Mesendoderm (in vitro differentiated cells): ENCODE measurements around the gene CNTN4.

Experiments
- DNase-seq: peaks from one replicate; pipeline ENCODE4 v3.0.0; 2013
- H2AK5ac ChIP-seq: 2 replicates; pipeline ENCODE4 v1.6.1; 2013; ENCODE audit warnings: low read length, inconsistent platforms
- H2BK120ac ChIP-seq: 2 replicates; pipeline ENCODE4 v1.6.1; 2013; ENCODE audit warnings: low read depth, mild to moderate bottlenecking, low read length, moderate library complexity, mixed read lengths
- H2BK15ac ChIP-seq: replicated peaks from 2 replicates; pipeline ENCODE4 v1.6.1; 2013; ENCODE audit warnings: low read depth, mild to moderate bottlenecking, moderate library complexity
- H2BK5ac ChIP-seq: 2 replicates; pipeline ENCODE4 v1.6.1; 2013; ENCODE audit warnings: low read length, inconsistent platforms
- H3K18ac ChIP-seq: 2 replicates; pipeline ENCODE4 v1.6.1; 2013; ENCODE audit warnings: mild to moderate bottlenecking, low read length, mixed read lengths
- H3K23ac ChIP-seq: one replicate; pipeline ENCODE4 v1.6.1; 2013; ENCODE audit warnings: low read length
- H3K27ac ChIP-seq: 2 replicates; pipeline ENCODE4 v1.5.1; 2013; ENCODE audit warnings: low read depth, mild to moderate bottlenecking, inconsistent platforms, low read length, moderate library complexity
- H3K27me3 ChIP-seq: 2 replicates; pipeline ENCODE4 v1.6.1; 2013; ENCODE audit warnings: low read length, control low read depth, mild to moderate bottlenecking, inconsistent platforms; ENCODE audit not compliant: insufficient read depth, poor library complexity
- H3K36me3 ChIP-seq: 2 replicates; pipeline ENCODE4 v1.6.1; 2013; ENCODE audit warnings: low read length, inconsistent platforms; ENCODE audit not compliant: control insufficient read depth, insufficient read depth
- H3K4ac ChIP-seq: one replicate; pipeline ENCODE4 v1.6.1; 2013; ENCODE audit warnings: low read depth, mild to moderate bottlenecking, low read length, moderate library complexity
- H3K4me1 ChIP-seq: 2 replicates; pipeline ENCODE4 v1.6.1; 2013; ENCODE audit warnings: low read depth, low read length, inconsistent platforms; ENCODE audit not compliant: control insufficient read depth
- H3K4me2 ChIP-seq: 2 replicates; pipeline ENCODE4 v1.6.1; 2013; ENCODE audit warnings: low read length
- H3K4me3 ChIP-seq: 2 replicates; pipeline ENCODE4 v1.5.1; 2013; ENCODE audit warnings: mild to moderate bottlenecking, low read length
- H3K56ac ChIP-seq: one replicate; pipeline ENCODE4 v1.6.1; 2013; ENCODE audit warnings: low read length
- H3K79me1 ChIP-seq: 2 replicates; pipeline ENCODE4 v1.6.1; 2013; ENCODE audit warnings: low read length, inconsistent platforms
- H3K79me2 ChIP-seq: 2 replicates; pipeline ENCODE4 v1.6.1; 2013; ENCODE audit warnings: mild to moderate bottlenecking, low read length; ENCODE audit not compliant: control insufficient read depth, insufficient read depth
- H3K9ac ChIP-seq: 2 replicates; pipeline ENCODE4 v1.6.1; 2013; ENCODE audit warnings: low read length, inconsistent platforms
- H4K5ac ChIP-seq: one replicate; pipeline ENCODE4 v1.6.1; 2013; ENCODE audit warnings: low read length
- H4K8ac ChIP-seq: one replicate; pipeline ENCODE4 v1.6.1; 2013; ENCODE audit warnings: low read depth, mild to moderate bottlenecking, control low read depth, low read length, moderate library complexity
- whole genome bisulfite sequencing: extraction: QIAGEN DNeasy Blood & Tissue Kit; methylation state at CpG from one replicate; pipeline ENCODE4 v1.1.7; 2013; ENCODE audit warnings: low lambda C conversion rate, missing lambda C conversion rate; ENCODE audit not compliant: insufficient coverage; ENCODE audit errors: extremely low coverage; 5-methylcytosine and 5-hydroxymethylcytosine counted together

The CNTN4 gene

DNA sequence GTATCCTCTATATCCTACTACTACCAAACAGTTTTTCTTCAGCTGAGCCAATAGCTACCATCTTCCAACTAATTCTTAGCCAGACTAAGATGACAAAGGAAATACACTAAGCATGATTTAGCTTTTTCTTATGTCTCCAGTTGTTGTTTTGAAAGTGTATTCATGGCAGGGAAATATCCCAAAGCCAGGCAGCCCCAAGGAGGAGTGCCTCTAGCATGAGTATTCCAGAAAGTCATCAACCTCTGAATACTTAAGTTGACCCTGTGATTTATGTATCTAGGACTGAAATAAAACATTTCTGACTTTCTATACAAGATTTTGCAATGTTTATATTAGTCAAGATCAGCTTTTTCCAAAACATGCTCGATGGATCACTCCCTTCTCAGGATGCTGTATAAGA, 562.4 kb downstream of the CNTN4 start:
- Histone ChIP-seq H3K79me1 (no peaks in the 10 kb centered on the region), H3K4me1 (peaks cover 3% of the 10 kb centered on the region), H3K9ac (no peak overlapping the region), H3K4me2 (no peak overlapping the region), H3K4me3 (no peak overlapping the region), H3K4ac (no peak overlapping the region), H3K56ac (no peak overlapping the region), H3K23ac (no peak overlapping the region), H3K79me2 (no peaks in the 10 kb centered on the region), H2AK5ac (no peak overlapping the region), H2BK15ac (no peak overlapping the region), H3K27me3 (no peaks in the 10 kb centered on the region), H3K36me3 (no peaks in the 10 kb centered on the region), H3K18ac (no peak overlapping the region), H3K27ac (no peak overlapping the region), H4K8ac (no peak overlapping the region), H4K5ac (no peak overlapping the region), H2BK5ac (no peak overlapping the region), H2BK120ac (no peak overlapping the region)
- no peak for DNase-seq
- WGBS = no CpG with 5 or more reads among the region's 1 CpG

DNA sequence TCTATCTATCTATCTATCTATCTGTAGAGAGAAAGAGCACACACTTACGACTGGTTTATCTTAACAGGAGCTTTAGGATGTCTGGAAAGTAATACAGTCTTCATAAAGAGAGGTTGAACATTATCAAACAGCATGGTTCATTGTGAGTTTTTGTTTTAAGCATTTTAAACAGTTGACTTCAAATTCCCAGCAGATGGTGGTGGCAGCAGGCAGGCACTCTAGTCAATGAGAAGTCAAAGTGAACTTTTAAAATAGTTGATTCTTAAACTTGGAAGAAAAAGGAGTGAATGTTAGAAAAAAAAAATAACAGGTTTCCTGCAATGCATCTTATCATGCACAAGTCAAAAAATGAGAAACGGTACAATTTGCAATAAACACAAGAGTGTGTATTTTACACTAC, 578.8 kb downstream of the CNTN4 start:
- Histone ChIP-seq H3K23ac (no peak overlapping the region), H3K27ac (no peak overlapping the region), H3K79me2 (no peaks in the 10 kb centered on the region), H2BK15ac (no peak overlapping the region), H3K9ac (no peak overlapping the region), H4K5ac (no peak overlapping the region), H2BK5ac (no peak overlapping the region), H3K56ac (no peak overlapping the region), H3K27me3 (no peaks in the 10 kb centered on the region), H3K79me1 (no peaks in the 10 kb centered on the region), H3K4me3 (no peak overlapping the region), H4K8ac (no peak overlapping the region), H2AK5ac (no peak overlapping the region), H3K4ac (no peak overlapping the region), H3K4me1 (no peaks in the 10 kb centered on the region), H3K4me2 (no peak overlapping the region), H3K18ac (no peak overlapping the region), H2BK120ac (no peak overlapping the region), H3K36me3 (no peaks in the 10 kb centered on the region)
- DNase-seq = no peak
- WGBS = no CpG with 5 or more reads among the region's 2 CpGs

DNA sequence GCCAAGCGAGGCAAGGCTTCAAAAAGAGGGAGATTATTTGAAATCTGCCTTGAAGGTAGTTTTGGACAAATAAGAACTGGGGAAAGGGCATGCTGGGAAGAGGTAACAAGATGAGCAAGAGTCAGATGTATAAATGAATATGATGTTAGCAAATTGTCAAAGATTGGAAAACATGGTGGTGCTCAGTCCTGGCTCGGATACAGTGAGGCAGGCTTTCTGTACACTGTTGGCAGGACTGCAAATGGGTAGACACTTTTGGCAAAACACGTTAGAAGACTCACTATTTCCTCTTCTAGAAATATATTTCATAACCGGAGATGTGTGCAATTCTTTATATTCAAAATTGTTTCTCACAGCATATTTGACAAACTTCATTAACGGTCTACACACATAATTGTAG, 581.6 kb downstream of the CNTN4 start:
- Histone ChIP-seq H4K5ac (no peak overlapping the region), H3K4ac (no peak overlapping the region)

DNA sequence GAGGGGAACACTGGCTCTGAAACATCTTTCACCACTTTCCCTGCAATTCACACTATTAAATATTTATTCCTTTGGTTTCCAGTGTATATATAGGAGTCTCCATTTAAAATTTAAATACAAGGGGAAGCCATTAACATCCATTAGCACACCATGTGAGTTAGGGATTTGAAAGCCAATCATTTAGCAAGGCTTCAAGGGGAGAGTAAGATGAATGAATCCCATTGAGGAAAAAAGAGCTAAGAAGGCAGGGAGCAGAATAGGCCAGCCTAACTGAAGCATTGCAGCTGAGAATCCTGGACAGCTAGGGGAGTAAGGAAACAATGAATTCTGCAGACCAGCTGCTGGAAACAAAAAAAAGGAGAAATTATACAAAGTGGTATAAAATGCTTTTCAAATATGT, 585.4 kb downstream of the CNTN4 start:
- no peaks in the 10 kb centered on the region for H3K36me3 ChIP-seq
- H3K4me1 ChIP-seq = peaks cover 19% of the 10 kb centered on the region
- no peak overlapping the region for H4K5ac ChIP-seq
- H2BK120ac ChIP-seq = no peak overlapping the region
- no peak overlapping the region for H2BK15ac ChIP-seq
- no peak overlapping the region for H3K27ac ChIP-seq
- H4K8ac ChIP-seq = peak overlapping the region; percentile 13
- no peak overlapping the region for H3K4ac ChIP-seq
- no peak overlapping the region for H3K23ac ChIP-seq
- no peak overlapping the region for H2BK5ac ChIP-seq
- no peaks in the 10 kb centered on the region for H3K27me3 ChIP-seq
- H3K4me3 ChIP-seq = no peak overlapping the region
- no peak overlapping the region for H2AK5ac ChIP-seq
- no peak overlapping the region for H3K9ac ChIP-seq
- H3K4me2 ChIP-seq = no peak overlapping the region
- no peaks in the 10 kb centered on the region for H3K79me1 ChIP-seq
- peak; percentile 54 for DNase-seq
- no peak overlapping the region for H3K18ac ChIP-seq
- H3K56ac ChIP-seq = no peak overlapping the region
- H3K79me2 ChIP-seq = no peaks in the 10 kb centered on the region

More for the DNA sequence above, 581.6 kb downstream of the CNTN4 start:
- Histone ChIP-seq H4K8ac (no peak overlapping the region), H3K79me2 (no peaks in the 10 kb centered on the region), H3K56ac (no peak overlapping the region), H2BK15ac (no peak overlapping the region), H3K27me3 (no peaks in the 10 kb centered on the region), H3K23ac (no peak overlapping the region), H2BK5ac (no peak overlapping the region), H3K27ac (no peak overlapping the region), H3K36me3 (no peaks in the 10 kb centered on the region), H3K4me1 (peaks cover 4% of the 10 kb centered on the region), H3K4me2 (no peak overlapping the region), H3K18ac (no peak overlapping the region), H2BK120ac (no peak overlapping the region), H3K9ac (no peak overlapping the region), H3K79me1 (no peaks in the 10 kb centered on the region), H2AK5ac (no peak overlapping the region), H3K4me3 (no peak overlapping the region)
- no peak for DNase-seq
- no CpG with 5 or more reads among the region's 5 CpGs for WGBS

DNA sequence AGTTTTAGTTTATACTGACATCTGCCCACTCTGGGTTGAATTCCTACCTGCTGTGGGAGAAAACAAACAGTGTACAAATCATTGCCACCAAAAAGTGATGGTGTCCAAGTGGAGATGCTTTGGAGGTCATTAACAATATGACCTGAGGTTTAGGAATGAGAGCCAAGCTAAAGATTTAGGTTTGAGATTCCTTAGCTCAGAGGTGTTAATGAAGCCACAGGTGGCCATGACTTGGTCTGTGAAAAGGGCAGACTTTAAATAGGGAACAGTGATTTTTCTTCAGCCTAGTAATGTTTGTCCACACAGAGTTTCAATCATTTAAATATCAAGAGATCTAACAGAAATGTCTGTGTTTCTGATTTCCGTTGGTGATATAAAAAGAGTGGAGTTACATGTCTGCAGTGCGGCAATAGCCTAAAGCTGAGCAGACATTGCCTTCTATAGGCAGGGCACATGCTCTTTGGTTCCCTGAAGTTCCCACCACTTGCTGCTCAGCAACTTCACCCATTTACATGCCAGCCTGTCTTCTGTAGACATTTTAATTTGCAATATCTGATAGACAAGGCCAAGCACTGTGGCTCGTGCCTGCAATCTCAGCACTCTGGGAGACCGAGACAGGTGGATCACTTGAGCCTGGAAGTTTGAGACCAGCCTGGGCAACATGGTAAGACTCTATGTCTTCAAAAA, 588.3 kb downstream of the CNTN4 start:
- no peaks in the 10 kb centered on the region for H3K27me3 ChIP-seq

DNA sequence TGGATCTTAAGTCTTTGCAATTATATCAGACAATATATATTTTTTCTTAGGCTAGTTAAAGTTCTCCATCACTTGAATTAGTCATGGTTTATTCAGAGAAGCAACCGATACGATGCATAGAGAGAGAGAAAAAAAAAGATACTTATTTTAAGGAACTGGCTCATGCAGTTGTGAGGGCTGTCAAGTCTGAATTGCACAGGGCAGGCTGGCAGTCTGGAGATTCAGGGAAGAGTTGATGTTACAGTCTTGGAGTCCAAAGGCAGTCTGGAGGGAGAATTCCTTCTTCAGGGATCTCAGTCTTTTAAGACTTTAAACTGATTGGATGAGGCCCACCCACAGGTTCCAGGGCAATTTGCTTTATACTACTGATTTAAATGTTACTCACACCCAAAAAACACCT, 598.9 kb downstream of the CNTN4 start:
- no peak overlapping the region for H3K4ac ChIP-seq
- H4K8ac ChIP-seq = no peak overlapping the region
- no peaks in the 10 kb centered on the region for H3K79me1 ChIP-seq
- H2BK120ac ChIP-seq = no peak overlapping the region
- H3K4me1 ChIP-seq = no peaks in the 10 kb centered on the region
- no peak overlapping the region for H3K56ac ChIP-seq
- no peak overlapping the region for H3K23ac ChIP-seq
- H2BK15ac ChIP-seq = no peak overlapping the region
- no peak for DNase-seq
- H3K9ac ChIP-seq = no peak overlapping the region
- H3K27me3 ChIP-seq = no peaks in the 10 kb centered on the region
- WGBS = no CpG with 5 or more reads among the region's 2 CpGs
- H3K36me3 ChIP-seq = no peaks in the 10 kb centered on the region
- H2BK5ac ChIP-seq = no peak overlapping the region
- no peak overlapping the region for H3K4me2 ChIP-seq
- H3K27ac ChIP-seq = no peak overlapping the region
- H3K79me2 ChIP-seq = no peaks in the 10 kb centered on the region
- no peak overlapping the region for H3K18ac ChIP-seq
- no peak overlapping the region for H3K4me3 ChIP-seq
- H4K5ac ChIP-seq = no peak overlapping the region
- no peak overlapping the region for H2AK5ac ChIP-seq

More for the DNA sequence above, 588.3 kb downstream of the CNTN4 start:
- no CpG with 5 or more reads among the region's 4 CpGs for WGBS
- Histone ChIP-seq H4K8ac (no peak overlapping the region), H2BK15ac (no peak overlapping the region), H3K56ac (no peak overlapping the region), H2BK5ac (no peak overlapping the region), H3K4me1 (peaks cover 19% of the 10 kb centered on the region), H3K79me1 (no peaks in the 10 kb centered on the region), H3K79me2 (no peaks in the 10 kb centered on the region), H3K27ac (no peak overlapping the region), H3K18ac (peak overlapping the region; percentile 47), H2BK120ac (no peak overlapping the region), H3K23ac (no peak overlapping the region), H2AK5ac (no peak overlapping the region), H3K4me3 (no peak overlapping the region), H3K4ac (no peak overlapping the region), H3K36me3 (no peaks in the 10 kb centered on the region), H4K5ac (no peak overlapping the region), H3K9ac (no peak overlapping the region), H3K4me2 (no peak overlapping the region)
- peak; percentile 72 for DNase-seq
